ENCODE measurements around the gene LAMA2.

Gene LAMA2

GRCh38 chr6:129565811-129566210 is 682.9 kb downstream of the LAMA2 start:
- TF ChIP-seq CTCF (IDR thresholded peaks at IDR 0.05; ENCODE audit: extremely low read depth, missing control alignments), result no peak
- no peak for DNase-seq (ENCODE audit: low spot score)
